Retinal pigment epithelial cell (primary cell): ENCODE measurements around the gene MRPL48.

Experiments used
- DNase-seq: peaks from one replicate; pipeline ENCODE4 v3.0.0-alpha.2; 2010; ENCODE audit warnings: low read depth
- H3K4me3 ChIP-seq: 2 replicates; pipeline ENCODE4 v1.5.1; 2011; ENCODE audit warnings: mild to moderate bottlenecking, low read length, control low read depth, moderate library complexity
- TF ChIP-seq, protein P1 (sequence below): conservative IDR thresholded peaks from 2 replicates; pipeline ENCODE4 v1.5.1; 2011; ENCODE audit warnings: low read depth, low read length, control low read depth, inconsistent platforms

The MRPL48 gene

DNA sequence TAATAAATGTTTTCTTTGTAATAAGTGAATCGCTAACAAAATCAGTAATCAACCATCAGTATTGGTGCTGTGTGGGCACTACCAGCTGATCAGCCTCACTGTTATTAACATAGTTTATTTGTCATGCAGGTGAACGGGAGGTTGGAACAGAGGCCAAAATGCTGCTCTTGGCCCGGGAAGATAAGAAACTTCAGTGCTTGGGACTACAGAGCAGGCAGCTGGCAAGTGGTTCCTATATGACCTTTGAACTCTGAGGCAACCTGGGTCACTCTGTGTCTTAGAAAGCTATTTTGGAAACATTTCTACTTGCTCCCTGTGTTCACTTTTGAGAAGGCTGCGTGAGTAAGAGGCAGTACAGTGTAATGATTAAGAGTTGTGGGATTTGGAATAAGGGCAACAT, 126.6 kb downstream of the MRPL48 start:
- DNase-seq: no peak
- no peak overlapping the region for H3K4me3 ChIP-seq
- TF ChIP-seq, protein P1, sequence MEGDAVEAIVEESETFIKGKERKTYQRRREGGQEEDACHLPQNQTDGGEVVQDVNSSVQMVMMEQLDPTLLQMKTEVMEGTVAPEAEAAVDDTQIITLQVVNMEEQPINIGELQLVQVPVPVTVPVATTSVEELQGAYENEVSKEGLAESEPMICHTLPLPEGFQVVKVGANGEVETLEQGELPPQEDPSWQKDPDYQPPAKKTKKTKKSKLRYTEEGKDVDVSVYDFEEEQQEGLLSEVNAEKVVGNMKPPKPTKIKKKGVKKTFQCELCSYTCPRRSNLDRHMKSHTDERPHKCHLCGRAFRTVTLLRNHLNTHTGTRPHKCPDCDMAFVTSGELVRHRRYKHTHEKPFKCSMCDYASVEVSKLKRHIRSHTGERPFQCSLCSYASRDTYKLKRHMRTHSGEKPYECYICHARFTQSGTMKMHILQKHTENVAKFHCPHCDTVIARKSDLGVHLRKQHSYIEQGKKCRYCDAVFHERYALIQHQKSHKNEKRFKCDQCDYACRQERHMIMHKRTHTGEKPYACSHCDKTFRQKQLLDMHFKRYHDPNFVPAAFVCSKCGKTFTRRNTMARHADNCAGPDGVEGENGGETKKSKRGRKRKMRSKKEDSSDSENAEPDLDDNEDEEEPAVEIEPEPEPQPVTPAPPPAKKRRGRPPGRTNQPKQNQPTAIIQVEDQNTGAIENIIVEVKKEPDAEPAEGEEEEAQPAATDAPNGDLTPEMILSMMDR: no peak
